Measurements from ENCODE around the gene PHF13.

PHF13 gene

DNA sequence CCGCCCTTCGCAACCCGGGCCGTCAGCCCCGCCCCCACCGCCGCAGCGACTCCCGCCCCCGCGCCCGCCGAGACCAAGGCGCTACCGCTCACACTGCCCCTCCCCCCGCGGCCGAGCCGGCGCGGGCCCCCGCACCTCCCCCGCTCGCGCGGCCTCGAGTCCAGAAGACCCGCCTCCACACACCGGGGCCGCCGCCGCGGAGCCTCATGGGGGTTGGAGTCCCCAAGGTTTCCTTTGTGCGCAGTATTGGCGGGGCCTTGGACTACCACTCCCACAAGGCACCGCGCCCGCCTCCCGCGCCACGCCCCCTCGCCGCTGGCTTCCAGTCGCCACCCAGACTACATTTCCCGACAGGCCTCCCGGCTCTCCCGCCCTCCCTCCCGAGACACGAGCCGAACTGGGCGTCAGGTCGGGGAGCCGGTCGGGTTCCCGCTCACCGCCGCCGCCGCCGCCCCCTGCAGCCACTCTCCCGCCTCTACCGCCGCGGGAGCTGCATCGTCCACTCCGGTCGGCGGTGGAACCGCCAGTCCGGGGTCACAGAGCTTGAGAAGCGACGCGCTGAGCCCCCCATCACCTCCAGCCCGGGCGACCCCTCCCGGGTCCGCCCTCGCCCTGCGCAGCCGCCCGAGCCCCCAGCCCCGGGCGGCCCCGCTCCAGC is at the start of gene PHF13:
TSS of gene PHF13 (plus strand) at position 371 of the 658 bp plus-strand sequence. CDS start 336 bp downstream, outside the sequence.
- TF ChIP-seq, protein P1, sequence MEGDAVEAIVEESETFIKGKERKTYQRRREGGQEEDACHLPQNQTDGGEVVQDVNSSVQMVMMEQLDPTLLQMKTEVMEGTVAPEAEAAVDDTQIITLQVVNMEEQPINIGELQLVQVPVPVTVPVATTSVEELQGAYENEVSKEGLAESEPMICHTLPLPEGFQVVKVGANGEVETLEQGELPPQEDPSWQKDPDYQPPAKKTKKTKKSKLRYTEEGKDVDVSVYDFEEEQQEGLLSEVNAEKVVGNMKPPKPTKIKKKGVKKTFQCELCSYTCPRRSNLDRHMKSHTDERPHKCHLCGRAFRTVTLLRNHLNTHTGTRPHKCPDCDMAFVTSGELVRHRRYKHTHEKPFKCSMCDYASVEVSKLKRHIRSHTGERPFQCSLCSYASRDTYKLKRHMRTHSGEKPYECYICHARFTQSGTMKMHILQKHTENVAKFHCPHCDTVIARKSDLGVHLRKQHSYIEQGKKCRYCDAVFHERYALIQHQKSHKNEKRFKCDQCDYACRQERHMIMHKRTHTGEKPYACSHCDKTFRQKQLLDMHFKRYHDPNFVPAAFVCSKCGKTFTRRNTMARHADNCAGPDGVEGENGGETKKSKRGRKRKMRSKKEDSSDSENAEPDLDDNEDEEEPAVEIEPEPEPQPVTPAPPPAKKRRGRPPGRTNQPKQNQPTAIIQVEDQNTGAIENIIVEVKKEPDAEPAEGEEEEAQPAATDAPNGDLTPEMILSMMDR (IDR thresholded peaks at IDR 0.05; ENCODE audit: insufficient read depth, low read length, poor library complexity, severe bottlenecking): no peak
- Histone ChIP-seq H3K4me3 (replicated peaks; ENCODE audit: low read depth, low read length) (peak within 1 kb of the TSS; percentile 74), H3K36me3 (ENCODE audit: control insufficient read depth, insufficient read depth, low read length) (no peaks in the 10 kb centered on the region; the same call in 1 of the 2 replicates), H3K27me3 (replicated peaks; ENCODE audit: control insufficient read depth, insufficient read depth, low read length) (no peaks in the 10 kb centered on the region)
- DNase-seq (ENCODE audit: extremely low read depth, insufficient read length): peak; percentile 100

DNA sequence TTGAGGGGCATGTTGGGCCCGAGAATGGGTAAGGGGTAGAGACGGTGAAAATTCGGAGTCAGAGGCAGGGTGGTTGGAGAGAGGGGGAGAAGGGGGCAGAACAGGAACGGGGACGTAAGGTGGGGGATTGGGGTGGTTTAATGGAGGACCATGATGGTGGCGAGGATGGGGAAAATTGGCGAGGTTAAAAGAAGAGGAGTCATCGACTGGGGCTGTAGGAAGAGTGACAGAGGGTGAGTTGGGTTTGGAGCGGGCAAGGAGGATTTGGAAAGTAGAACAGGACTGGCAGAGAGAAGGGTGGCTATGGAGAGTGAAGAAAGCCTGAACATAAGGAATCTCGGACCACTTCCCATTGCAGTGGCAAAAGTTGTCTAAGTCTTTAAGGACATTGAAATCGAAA is 44.5 kb upstream of the PHF13 start:
- no peak for DNase-seq (ENCODE audit: extremely low read depth, insufficient read length)
- TF ChIP-seq, protein P1 (IDR thresholded peaks at IDR 0.05; ENCODE audit: insufficient read depth, low read length, poor library complexity, severe bottlenecking): no peak
- Histone ChIP-seq H3K4me3 (replicated peaks; ENCODE audit: low read depth, low read length) (no peak overlapping the region), H3K27me3 (replicated peaks; ENCODE audit: control insufficient read depth, insufficient read depth, low read length) (no peaks in the 10 kb centered on the region; the same call in 1 of the 2 replicates), H3K36me3 (ENCODE audit: control insufficient read depth, insufficient read depth, low read length) (no peaks in the 10 kb centered on the region)

GRCh38 chr1:6570100-6570499 is 43.4 kb upstream of the PHF13 start:
- DNase-seq (ENCODE audit: extremely low read depth, insufficient read length): no peak
- no peaks in the 10 kb centered on the region for H3K27me3 ChIP-seq (replicated peaks; ENCODE audit: control insufficient read depth, insufficient read depth, low read length)
- no peaks in the 10 kb centered on the region for H3K36me3 ChIP-seq (ENCODE audit: control insufficient read depth, insufficient read depth, low read length)
- TF ChIP-seq, protein P1 (IDR thresholded peaks at IDR 0.05; ENCODE audit: insufficient read depth, low read length, poor library complexity, severe bottlenecking): no peak
- no peak overlapping the region for H3K4me3 ChIP-seq (replicated peaks; ENCODE audit: low read depth, low read length)

- Histone ChIP-seq H3K27me3 (replicated peaks; ENCODE audit: control insufficient read depth, insufficient read depth, low read length) (no peaks in the 10 kb centered on the region), H3K36me3 (ENCODE audit: control insufficient read depth, insufficient read depth, low read length) (no peaks in the 10 kb centered on the region), H3K4me3 (replicated peaks; ENCODE audit: low read depth, low read length) (no peak overlapping the region)
- TF ChIP-seq, protein P1 (IDR thresholded peaks at IDR 0.05; ENCODE audit: insufficient read depth, low read length, poor library complexity, severe bottlenecking): no peak
- DNase-seq (ENCODE audit: extremely low read depth, insufficient read length): no peak
These were observed 42.5 kb upstream of the PHF13 start for GRCh38 chr1:6570987-6571386.

GRCh38 chr1:6572653-6573383 is 40.7 kb upstream of the PHF13 start:
- DNase-seq (ENCODE audit: extremely low read depth, insufficient read length): no peak
- Histone ChIP-seq H3K4me3 (replicated peaks; ENCODE audit: low read depth, low read length) (no peak overlapping the region), H3K27me3 (replicated peaks; ENCODE audit: control insufficient read depth, insufficient read depth, low read length) (no peaks in the 10 kb centered on the region), H3K36me3 (ENCODE audit: control insufficient read depth, insufficient read depth, low read length) (no peaks in the 10 kb centered on the region)
- TF ChIP-seq, protein P1 (IDR thresholded peaks at IDR 0.05; ENCODE audit: insufficient read depth, low read length, poor library complexity, severe bottlenecking): no peak
